Islet of Langerhans (tissue), 1 donor: ENCODE measurements around the gene FAM24A.
"Not testable (repeated sequence)": the region's sequence is repeated elsewhere in the genome, so short reads cannot be mapped to it uniquely, and the experiment has no call there.

Experiments
- FAIRE-seq: peaks from one replicate; lab custom pipeline; 2011; peaks lifted over from hg19 to GRCh38; lab: Jason Lieb, UNC

The FAM24A gene

GRCh38 chr10:122910310-122910709, at the start of gene FAM24A:
Gene FAM24A (plus strand): TSS chr10:122910610. CDS start chr10:122911635, 1,025 bp downstream.
- no peak for FAIRE-seq

GRCh38 chr10:122861711-122862161, 48.7 kb upstream of the FAM24A start:
- no peak for FAIRE-seq

GRCh38 chr10:122863216-122864193, 46.9 kb upstream of the FAM24A start:
- FAIRE-seq, result no peak

- FAIRE-seq, result no peak
These were observed 46.2 kb upstream of the FAM24A start for GRCh38 chr10:122864194-122864592.

GRCh38 chr10:122864901-122865300, 45.5 kb upstream of the FAM24A start:
- peak; percentile 90 for FAIRE-seq

- FAIRE-seq, result not testable (repeated sequence)
These were observed 43.5 kb upstream of the FAM24A start for GRCh38 chr10:122866757-122867482.

- FAIRE-seq, result not testable (repeated sequence)
These were observed 41.6 kb upstream of the FAM24A start for GRCh38 chr10:122868768-122869167.

- not testable (repeated sequence) for FAIRE-seq
These were observed 38.5 kb upstream of the FAM24A start for GRCh38 chr10:122871947-122872346.

GRCh38 chr10:122875843-122876466, 34.5 kb upstream of the FAM24A start:
- no peak for FAIRE-seq

- FAIRE-seq, result no peak
These were observed 33.9 kb upstream of the FAM24A start for GRCh38 chr10:122876467-122876855.

- no peak for FAIRE-seq
These were observed 33.1 kb upstream of the FAM24A start for GRCh38 chr10:122877264-122877663.

- no peak for FAIRE-seq
These were observed 31.5 kb upstream of the FAM24A start for GRCh38 chr10:122878799-122879338.

GRCh38 chr10:122879339-122880273, 30.8 kb upstream of the FAM24A start, which contains the start of gene FAM24B:
Gene FAM24B (minus strand): TSS chr10:122879581. CDS start chr10:122850515, 29,066 bp downstream.
- FAIRE-seq, result peak; percentile 94

- FAIRE-seq, result no peak
These were observed 27.6 kb upstream of the FAM24A start for GRCh38 chr10:122882766-122883165.

GRCh38 chr10:122884166-122884565, 26.2 kb upstream of the FAM24A start:
- no peak for FAIRE-seq

GRCh38 chr10:122894261-122894944, 16.0 kb upstream of the FAM24A start:
- no peak for FAIRE-seq

GRCh38 chr10:122903861-122904260, 6.5 kb upstream of the FAM24A start:
- FAIRE-seq, result not testable (repeated sequence)

GRCh38 chr10:122911889-122912484, 1.6 kb downstream of the FAM24A start:
- FAIRE-seq, result no peak

GRCh38 chr10:122915700-122916099, 5.3 kb downstream of the FAM24A start:
- FAIRE-seq, result no peak

- FAIRE-seq, result no peak
These were observed 19.7 kb downstream of the FAM24A start for GRCh38 chr10:122930140-122930539.
